ENCODE measurements around the gene LUM. TPM values are rescaled to one million over a fixed set of nuclear protein-coding genes. Genes with fewer than 3 reads are reported as not detected.

Gene LUM
- total RNA-seq, 1 experiment from 2014 or later: not detected

Other genes starting within 250 kb of the LUM start
- gene CCER1, start 156.3 kb downstream of the LUM start, total RNA-seq (2014; rRNA removed; shearing (Covaris generic)): not detected in 2 replicates
- gene EPYC, start 106.5 kb downstream of the LUM start, total RNA-seq (2014; rRNA removed; shearing (Covaris generic)): not detected in 2 replicates
- gene KERA, start 53.5 kb downstream of the LUM start, total RNA-seq (2014; rRNA removed; shearing (Covaris generic)): not detected in 2 replicates
- not detected in 2 replicates for gene DCN, start 71.3 kb upstream of the LUM start, total RNA-seq (2014; rRNA removed; shearing (Covaris generic))

Data from G401 (cell line).